Astrocyte (in vitro differentiated cells and primary cell): Measurements from ENCODE around the gene ESYT3.

Experiments
- CTCF ChIP-seq: IDR thresholded peaks from 2 replicates; pipeline ENCODE4 v1.5.1; 2011; ENCODE audit warnings: low read depth, mild to moderate bottlenecking, inconsistent platforms, low read length, moderate library complexity; ENCODE audit not compliant: insufficient read depth
- EZH2 ChIP-seq: IDR thresholded peaks from 2 replicates; pipeline ENCODE4 v1.6.1; 2012; ENCODE audit warnings: mild to moderate bottlenecking, low read length, inconsistent platforms; ENCODE audit not compliant: insufficient read depth

DNA sequence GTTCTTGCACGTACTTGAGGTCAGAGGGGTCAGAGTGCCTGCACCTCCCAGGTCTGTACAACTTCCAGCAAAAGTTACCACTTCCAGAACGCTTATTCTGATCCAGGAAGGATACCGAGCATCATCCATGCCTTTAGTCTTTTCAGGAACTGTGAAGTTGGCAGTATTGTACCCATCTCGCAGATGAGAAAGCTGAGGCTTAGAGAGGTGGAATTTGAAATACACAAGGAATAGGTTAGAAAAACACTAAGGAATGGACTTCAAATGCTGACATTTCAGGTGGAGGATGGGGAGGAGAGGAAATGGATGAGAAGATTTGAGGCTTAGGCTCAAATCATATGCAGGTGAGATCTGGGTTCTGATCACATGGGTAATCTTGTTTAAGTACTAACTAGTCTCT, 11.2 kb downstream of the ESYT3 start:
- TF ChIP-seq CTCF (no peak), EZH2 (no peak)
